DOHH2 (cell line): ENCODE data around the gene NIM1K.

Source experiments
- CTCF ChIP-seq: fragments of 200-600 bp; sonication (generic); IDR thresholded peaks from one replicate; pipeline ENCODE4 v1.5.1; 2014; ENCODE audit warnings: antibody characterized with exemption, mild to moderate bottlenecking, low read depth, low read length; ENCODE audit not compliant: poor library complexity, severe bottlenecking
- EZH2phosphoT487 ChIP-seq: fragments of 200-600 bp; sonication (generic); IDR thresholded peaks from 2 replicates; pipeline ENCODE4 v1.6.1; 2017; ENCODE audit warnings: borderline replicate concordance, mild to moderate bottlenecking, antibody characterized with exemption, low read length, moderate library complexity, mixed read lengths

DNA sequence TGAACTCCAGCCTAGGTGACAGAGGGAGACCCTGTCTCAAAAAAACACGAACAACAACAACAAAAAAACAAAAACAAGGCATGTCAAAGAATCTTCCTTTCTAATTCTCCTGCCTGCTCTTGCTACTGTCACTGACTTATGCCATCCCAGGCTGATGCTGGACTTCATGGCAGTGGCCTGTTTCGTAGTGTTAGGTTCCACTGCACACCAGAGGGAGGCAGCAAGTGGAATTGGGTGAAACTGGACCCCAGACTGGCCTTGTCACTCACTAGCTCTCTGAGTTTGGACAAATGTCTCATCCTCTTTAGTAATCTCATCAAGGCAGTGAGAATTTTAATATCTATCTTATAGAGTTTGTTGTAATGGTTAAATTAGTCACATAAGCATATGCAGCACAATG, 12.9 kb downstream of the NIM1K start:
- TF ChIP-seq CTCF, result no peak
- TF ChIP-seq EZH2phosphoT487, result no peak
